ENCODE measurements around the gene TRAT1.
"Not testable (repeated sequence)": the region's sequence is repeated elsewhere in the genome, so short reads cannot be mapped to it uniquely, and the experiment has no call there.

Gene TRAT1

DNA sequence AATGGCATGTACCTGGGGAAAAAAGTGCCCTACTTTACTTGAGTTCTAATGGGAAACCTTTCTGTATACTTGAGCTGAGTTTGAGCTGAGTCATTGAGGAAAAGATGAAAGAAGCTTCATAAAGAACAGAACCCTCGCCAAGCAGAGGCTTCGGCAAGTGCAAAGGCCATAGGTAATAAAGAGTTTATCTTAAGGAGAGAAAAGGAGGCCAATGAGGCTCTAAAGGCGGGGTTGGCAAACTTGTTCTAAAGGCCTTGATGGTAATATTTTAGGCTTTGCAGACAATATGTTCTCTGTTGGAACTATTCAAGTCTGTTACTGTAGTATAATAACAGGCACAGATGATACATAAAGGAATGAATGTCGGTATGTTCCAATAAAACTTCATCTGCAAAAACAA is 17.6 kb upstream of the TRAT1 start:
- DNase-seq (ENCODE audit: low read depth) = no peak
- no peak for TF ChIP-seq CTCF (conservative IDR thresholded peaks at IDR 0.05; ENCODE audit: control insufficient read depth, insufficient read depth, low read depth, low read length)

GRCh38 chr3:108806316-108806715 is 16.3 kb upstream of the TRAT1 start:
- no peak for DNase-seq (ENCODE audit: low read depth)
- no peak overlapping the region for H3K4me3 ChIP-seq (ENCODE audit: control insufficient read depth, low read depth, low read length)
- TF ChIP-seq CTCF (conservative IDR thresholded peaks at IDR 0.05; ENCODE audit: control insufficient read depth, insufficient read depth, low read depth, low read length) = no peak

More for the DNA sequence above, 17.6 kb upstream of the TRAT1 start:
- H3K4me3 ChIP-seq (ENCODE audit: control insufficient read depth, low read depth, low read length) = no peak overlapping the region

- peak; percentile 7 for DNase-seq (ENCODE audit: low read depth)
- TF ChIP-seq CTCF (conservative IDR thresholded peaks at IDR 0.05; ENCODE audit: control insufficient read depth, insufficient read depth, low read depth, low read length) = peak; percentile 7
- no peak overlapping the region for H3K4me3 ChIP-seq (ENCODE audit: control insufficient read depth, low read depth, low read length)
Measured at GRCh38 chr3:108818404-108818803, 4.2 kb upstream of the TRAT1 start.

DNA sequence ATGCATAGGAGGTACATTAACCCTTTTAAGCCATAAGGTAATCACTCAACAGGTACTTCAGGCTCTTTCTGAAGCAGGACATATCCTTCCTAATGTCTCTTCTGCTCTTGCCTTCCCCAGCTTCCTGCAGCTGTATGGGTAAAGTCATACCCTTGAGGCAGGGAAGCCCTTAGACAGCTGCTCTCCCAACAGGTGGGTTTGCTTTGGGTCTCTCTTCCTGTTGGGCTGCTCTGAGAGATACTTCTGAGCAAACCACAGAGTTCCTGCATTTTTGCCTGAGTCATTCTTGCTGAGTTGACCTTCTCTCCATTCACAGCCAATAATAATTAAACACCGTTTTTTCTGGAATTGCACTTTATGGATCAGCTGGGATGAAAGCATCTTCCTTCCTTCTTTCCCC is 2.0 kb upstream of the TRAT1 start:
- DNase-seq (ENCODE audit: low read depth) = no peak
- TF ChIP-seq CTCF (conservative IDR thresholded peaks at IDR 0.05; ENCODE audit: control insufficient read depth, insufficient read depth, low read depth, low read length) = no peak
- H3K4me3 ChIP-seq (ENCODE audit: control insufficient read depth, low read depth, low read length) = no peak overlapping the region

DNA sequence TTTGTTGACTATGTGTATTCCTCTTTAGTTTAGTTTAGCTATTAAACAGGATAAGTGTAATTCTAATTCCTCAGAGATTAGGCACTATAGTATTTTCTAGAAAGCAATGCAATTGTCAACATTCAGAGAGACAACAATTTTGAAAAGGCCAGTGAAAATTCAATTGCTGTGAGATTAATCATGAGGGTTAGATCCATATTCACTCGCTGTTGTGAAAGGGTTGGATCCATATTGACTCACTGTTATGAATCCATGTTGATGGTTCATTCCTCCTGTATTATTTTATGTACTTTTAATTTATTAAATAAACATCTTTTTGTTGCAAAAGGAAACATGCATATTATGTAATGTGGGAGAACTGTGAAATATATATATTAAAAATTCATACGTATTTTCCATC is 641 bp downstream of the TRAT1 start:
- TF ChIP-seq CTCF (conservative IDR thresholded peaks at IDR 0.05; ENCODE audit: control insufficient read depth, insufficient read depth, low read depth, low read length) = no peak
- H3K4me3 ChIP-seq (ENCODE audit: control insufficient read depth, low read depth, low read length) = no peak overlapping the region
- DNase-seq (ENCODE audit: low read depth) = no peak

- H3K4me3 ChIP-seq (ENCODE audit: control insufficient read depth, low read depth, low read length); DNase-seq (ENCODE audit: low read depth): not testable (repeated sequence)
Measured at GRCh38 chr3:108823803-108824202, 1.2 kb downstream of the TRAT1 start.

DNA sequence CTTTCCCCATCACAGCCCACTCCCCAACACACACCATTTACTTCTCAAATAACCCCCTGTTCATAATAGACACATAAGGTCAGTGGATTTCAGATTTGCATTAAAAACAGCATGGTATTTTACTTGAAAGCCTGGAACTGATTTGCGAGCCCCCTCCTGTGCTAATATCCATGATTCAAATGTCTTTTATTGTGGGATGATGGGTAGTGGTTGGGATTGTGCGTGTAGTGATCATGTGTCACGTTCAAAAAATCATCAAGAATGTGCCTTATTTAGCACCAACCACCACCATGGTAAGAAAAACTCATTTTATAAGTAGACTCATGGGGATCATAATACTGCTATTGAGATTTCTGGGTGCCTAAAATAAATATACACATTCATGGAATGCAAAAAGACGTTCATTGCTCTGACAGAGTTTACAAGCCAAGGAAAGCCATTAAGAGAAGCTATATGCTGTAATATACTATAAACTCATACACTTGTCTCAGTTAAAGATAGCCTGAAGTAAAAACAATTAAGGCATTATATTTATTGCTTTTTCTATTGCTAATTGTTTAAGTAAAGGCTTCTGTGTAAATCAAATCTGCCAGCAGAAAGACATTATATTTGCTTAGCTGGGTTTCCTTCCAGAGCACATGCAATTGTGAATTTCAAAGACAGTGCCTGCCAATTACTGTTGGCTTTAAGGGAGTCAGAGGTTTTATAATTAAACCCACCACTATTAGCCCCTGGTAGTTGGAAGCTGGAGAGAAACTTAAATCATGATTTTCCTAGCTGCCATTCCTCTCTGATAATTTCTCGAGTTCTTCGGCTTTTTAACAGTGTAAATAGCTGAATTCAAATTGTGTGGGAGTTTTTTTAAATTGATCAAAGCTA is 4.0 kb downstream of the TRAT1 start:
- no peak overlapping the region for H3K4me3 ChIP-seq (ENCODE audit: control insufficient read depth, low read depth, low read length)
- no peak for DNase-seq (ENCODE audit: low read depth)
- no peak for TF ChIP-seq CTCF (conservative IDR thresholded peaks at IDR 0.05; ENCODE audit: control insufficient read depth, insufficient read depth, low read depth, low read length)

Measured in fibroblast of mammary gland (primary cell).